HL-60 (cell line): ENCODE measurements around the gene TMEM204.

ENCODE experiments used
- DNase-seq, 2 experiments: peaks; one replicate each; pipeline ENCODE4 v3.0.0-alpha.2; 2010 to 2020; ENCODE audit warnings: low read depth in 1 of 2, low spot score in 1 of 2
- H3K27ac ChIP-seq: fragments of 250-450 bp; sonication (Bioruptor Pico); replicated peaks from 2 replicates; pipeline ENCODE4 v1.5.1; 2020; ENCODE audit warnings: mild to moderate bottlenecking, moderate library complexity
- H3K27me3 ChIP-seq: fragments of 250-450 bp; sonication (Bioruptor Pico); 2 replicates; pipeline ENCODE4 v1.5.1; 2021; ENCODE audit warnings: mild to moderate bottlenecking, moderate library complexity; ENCODE audit not compliant: insufficient read depth, poor library complexity, severe bottlenecking
- H3K4me3 ChIP-seq: replicated peaks from 2 replicates; pipeline ENCODE4 v1.5.1; 2011; ENCODE audit warnings: mild to moderate bottlenecking, control low read depth, low read length; ENCODE audit not compliant: insufficient read depth
- CTCF ChIP-seq: IDR thresholded peaks from one replicate; pipeline ENCODE4 v1.5.1; 2011; ENCODE audit warnings: low read length, control low read depth, inconsistent platforms; ENCODE audit not compliant: insufficient read depth
- GABPA ChIP-seq: IDR thresholded peaks from 2 replicates; pipeline ENCODE4 v1.6.1; 2012; ENCODE audit warnings: low read depth
- POLR2AphosphoS5 ChIP-seq: IDR thresholded peaks from 2 replicates; pipeline ENCODE4 v1.6.1; 2012; ENCODE audit warnings: low read depth
- REST ChIP-seq: IDR thresholded peaks from 2 replicates; pipeline ENCODE4 v1.6.1; 2012; ENCODE audit warnings: low read depth; ENCODE audit not compliant: insufficient replicate concordance
- SPI1 ChIP-seq: IDR thresholded peaks from 2 replicates; pipeline ENCODE4 v1.6.1; 2012; ENCODE audit warnings: low read depth, mild to moderate bottlenecking, borderline replicate concordance

Gene TMEM204

GRCh38 chr16:1532771-1533170 lies 695 bp upstream of the TMEM204 start:
- no peak for DNase-seq
- Histone ChIP-seq H3K27ac (no peak overlapping the region), H3K4me3 (no peak overlapping the region), H3K27me3 (no peaks in the 10 kb centered on the region)
- TF ChIP-seq CTCF (no peak), SPI1 (no peak), REST (no peak), POLR2AphosphoS5 (no peak), GABPA (no peak)

- DNase-seq = no peak
- Histone ChIP-seq H3K27me3 (no peaks in the 10 kb centered on the region), H3K4me3 (no peak overlapping the region), H3K27ac (no peak overlapping the region)
- TF ChIP-seq SPI1 (no peak), CTCF (no peak), POLR2AphosphoS5 (no peak), GABPA (no peak), REST (no peak)
These were observed 855 bp downstream of the TMEM204 start for GRCh38 chr16:1534021-1535020.

- H3K27ac ChIP-seq = no peak overlapping the region
- DNase-seq = no peak
These were observed 2.2 kb downstream of the TMEM204 start for GRCh38 chr16:1535391-1536291.

More at GRCh38 chr16:1535391-1536291, 2.2 kb downstream of the TMEM204 start:
- no peak for TF ChIP-seq POLR2AphosphoS5
- TF ChIP-seq GABPA = no peak
- no peak for TF ChIP-seq CTCF
- TF ChIP-seq SPI1 = no peak
- no peak for TF ChIP-seq REST
- H3K4me3 ChIP-seq = no peak overlapping the region
- H3K27me3 ChIP-seq = no peaks in the 10 kb centered on the region
